ENCODE results near the gene VAV2.

GRCh38 chr9:133954862-133955529 is 37.1 kb downstream of the VAV2 start:
- TF ChIP-seq CTCF (IDR thresholded peaks at IDR 0.05) (no peak), RCOR1 (IDR thresholded peaks at IDR 0.05; ENCODE audit: low read depth, low read length) (no peak), CEBPB (IDR thresholded peaks at IDR 0.05) (no peak), MAFK (IDR thresholded peaks at IDR 0.05; ENCODE audit: partially characterized antibody) (no peak), KDM1A (IDR thresholded peaks at IDR 0.05; ENCODE audit: low read depth) (no peak), CBX8 (IDR thresholded peaks at IDR 0.05) (no peak), RNF2 (IDR thresholded peaks at IDR 0.05; ENCODE audit: borderline replicate concordance, low read depth) (no peak), POLR2A (IDR thresholded peaks at IDR 0.05; ENCODE audit: low read length) (no peak), E2F6 (IDR thresholded peaks at IDR 0.05; ENCODE audit: borderline replicate concordance, low read depth) (no peak), NPAS2 (CRISPR knock-in tag; IDR thresholded peaks at IDR 0.05; ENCODE audit: borderline replicate concordance) (no peak), RAD21 (conservative IDR thresholded peaks at IDR 0.05 in 1 of 2, IDR thresholded peaks at IDR 0.05 in 1 of 2) (no peak), MAX (IDR thresholded peaks at IDR 0.05) (no peak), TP53 (CRISPR knock-in tag; IDR thresholded peaks at IDR 0.05) (no peak)

Data from A549 (cell line).